ENCODE data around the gene TACC2. TPM values are rescaled to one million over a fixed set of nuclear protein-coding genes. Genes with fewer than 3 reads are reported as not detected.

TACC2 gene
- total RNA-seq, 1 donor from 2014 or later, result not detected

DNA sequence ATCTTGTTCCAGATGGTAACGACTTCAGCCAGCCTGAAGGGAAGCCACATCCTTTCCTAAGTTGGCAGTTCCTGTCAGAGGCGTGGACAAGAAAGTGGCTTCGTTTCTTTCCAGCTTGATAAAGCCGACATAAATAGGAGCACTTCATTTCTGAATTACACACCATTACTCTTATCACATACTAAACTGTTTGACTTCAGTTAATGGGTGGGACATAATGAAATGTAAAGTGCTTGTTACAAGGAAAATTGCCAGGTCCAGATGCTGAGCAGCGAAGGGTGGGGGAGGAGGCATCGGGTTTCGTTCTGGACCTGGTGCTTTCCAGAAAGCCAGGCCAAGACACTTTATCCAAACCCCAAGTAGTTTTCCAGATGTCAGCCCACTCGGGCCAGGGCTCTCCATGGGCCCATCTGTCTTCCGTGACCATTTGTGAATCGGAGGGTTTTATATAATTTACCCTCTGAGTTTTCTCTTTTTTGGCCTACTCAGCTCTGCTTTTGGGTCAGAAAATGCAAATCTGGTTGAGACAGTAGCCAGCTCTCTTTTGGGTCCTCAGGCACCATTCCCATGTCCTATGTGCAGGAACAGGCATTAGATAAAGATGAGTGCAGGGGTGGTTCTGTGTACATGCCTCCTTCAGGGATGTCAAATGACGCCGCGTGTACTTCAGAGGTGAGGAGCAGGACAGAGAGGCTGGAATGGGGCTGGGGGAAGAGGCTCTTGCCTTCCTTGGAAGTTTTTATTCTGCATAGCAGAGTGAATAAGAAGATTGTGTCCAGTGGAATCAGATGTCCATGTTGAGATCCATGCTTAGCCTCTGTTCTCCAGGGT lies 90.2 kb downstream of the TACC2 start:
- Mint-ChIP-seq H3K4me1 (no peaks in the 10 kb centered on the region), H3K36me3 (ENCODE audit: low read depth) (no peaks in the 10 kb centered on the region), H3K9me3 (no peaks in the 10 kb centered on the region), H3K4me3 (no peak overlapping the region), H3K27ac (no peak overlapping the region), H3K27me3 (no peaks in the 10 kb centered on the region)
- TF ChIP-seq, protein P1, sequence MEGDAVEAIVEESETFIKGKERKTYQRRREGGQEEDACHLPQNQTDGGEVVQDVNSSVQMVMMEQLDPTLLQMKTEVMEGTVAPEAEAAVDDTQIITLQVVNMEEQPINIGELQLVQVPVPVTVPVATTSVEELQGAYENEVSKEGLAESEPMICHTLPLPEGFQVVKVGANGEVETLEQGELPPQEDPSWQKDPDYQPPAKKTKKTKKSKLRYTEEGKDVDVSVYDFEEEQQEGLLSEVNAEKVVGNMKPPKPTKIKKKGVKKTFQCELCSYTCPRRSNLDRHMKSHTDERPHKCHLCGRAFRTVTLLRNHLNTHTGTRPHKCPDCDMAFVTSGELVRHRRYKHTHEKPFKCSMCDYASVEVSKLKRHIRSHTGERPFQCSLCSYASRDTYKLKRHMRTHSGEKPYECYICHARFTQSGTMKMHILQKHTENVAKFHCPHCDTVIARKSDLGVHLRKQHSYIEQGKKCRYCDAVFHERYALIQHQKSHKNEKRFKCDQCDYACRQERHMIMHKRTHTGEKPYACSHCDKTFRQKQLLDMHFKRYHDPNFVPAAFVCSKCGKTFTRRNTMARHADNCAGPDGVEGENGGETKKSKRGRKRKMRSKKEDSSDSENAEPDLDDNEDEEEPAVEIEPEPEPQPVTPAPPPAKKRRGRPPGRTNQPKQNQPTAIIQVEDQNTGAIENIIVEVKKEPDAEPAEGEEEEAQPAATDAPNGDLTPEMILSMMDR (IDR thresholded peaks at IDR 0.05), result no peak
- POLR2A ChIA-PET, result no interaction called here
- DNase-seq (no peak), ATAC-seq (ENCODE audit: low read depth) (no peak)
- intact Hi-C loops (cut with micrococcal nuclease), result no loop called here
- CTCF ChIA-PET, result no interaction called here

DNA sequence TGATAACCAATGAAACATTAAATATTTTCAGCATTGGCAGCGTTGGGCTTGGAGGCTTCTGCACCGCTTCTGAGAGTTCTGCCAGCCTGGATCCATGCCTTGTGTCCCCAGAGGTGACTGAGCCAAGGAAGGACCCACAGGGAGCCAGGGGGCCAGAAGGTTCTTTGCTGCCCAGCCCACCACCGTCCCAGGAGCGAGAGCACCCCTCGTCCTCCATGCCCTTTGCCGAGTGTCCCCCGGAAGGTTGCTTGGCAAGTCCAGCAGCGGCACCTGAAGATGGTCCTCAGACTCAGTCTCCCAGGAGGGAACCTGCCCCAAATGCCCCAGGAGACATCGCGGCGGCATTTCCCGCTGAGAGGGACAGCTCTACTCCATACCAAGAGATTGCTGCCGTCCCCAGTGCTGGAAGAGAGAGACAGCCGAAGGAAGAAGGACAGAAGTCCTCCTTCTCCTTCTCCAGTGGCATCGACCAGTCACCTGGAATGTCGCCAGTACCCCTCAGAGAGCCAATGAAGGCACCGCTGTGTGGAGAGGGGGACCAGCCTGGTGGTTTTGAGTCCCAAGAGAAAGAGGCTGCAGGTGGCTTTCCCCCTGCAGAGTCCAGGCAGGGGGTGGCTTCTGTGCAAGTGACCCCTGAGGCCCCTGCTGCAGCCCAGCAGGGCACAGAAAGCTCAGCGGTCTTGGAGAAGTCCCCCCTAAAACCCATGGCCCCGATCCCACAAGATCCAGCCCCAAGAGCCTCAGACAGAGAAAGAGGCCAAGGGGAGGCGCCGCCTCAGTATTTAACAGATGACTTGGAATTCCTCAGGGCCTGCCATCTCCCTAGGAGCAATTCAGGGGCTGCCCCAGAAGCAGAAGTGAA lies 93.9 kb downstream of the TACC2 start:
- no peak for ATAC-seq (ENCODE audit: low read depth)
- ChIA-PET CTCF (no interaction called here), POLR2A (no interaction called here)
- H3K27ac Mint-ChIP-seq, result no peak overlapping the region
- H3K27me3 Mint-ChIP-seq, result no peaks in the 10 kb centered on the region
- intact Hi-C loops (cut with micrococcal nuclease), result no loop called here
- no peak overlapping the region for H3K4me3 Mint-ChIP-seq
- TF ChIP-seq, protein P1 (IDR thresholded peaks at IDR 0.05), result no peak
- no peak for DNase-seq
- H3K36me3 Mint-ChIP-seq (ENCODE audit: low read depth), result no peaks in the 10 kb centered on the region
- H3K9me3 Mint-ChIP-seq, result no peaks in the 10 kb centered on the region
- no peaks in the 10 kb centered on the region for H3K4me1 Mint-ChIP-seq

DNA sequence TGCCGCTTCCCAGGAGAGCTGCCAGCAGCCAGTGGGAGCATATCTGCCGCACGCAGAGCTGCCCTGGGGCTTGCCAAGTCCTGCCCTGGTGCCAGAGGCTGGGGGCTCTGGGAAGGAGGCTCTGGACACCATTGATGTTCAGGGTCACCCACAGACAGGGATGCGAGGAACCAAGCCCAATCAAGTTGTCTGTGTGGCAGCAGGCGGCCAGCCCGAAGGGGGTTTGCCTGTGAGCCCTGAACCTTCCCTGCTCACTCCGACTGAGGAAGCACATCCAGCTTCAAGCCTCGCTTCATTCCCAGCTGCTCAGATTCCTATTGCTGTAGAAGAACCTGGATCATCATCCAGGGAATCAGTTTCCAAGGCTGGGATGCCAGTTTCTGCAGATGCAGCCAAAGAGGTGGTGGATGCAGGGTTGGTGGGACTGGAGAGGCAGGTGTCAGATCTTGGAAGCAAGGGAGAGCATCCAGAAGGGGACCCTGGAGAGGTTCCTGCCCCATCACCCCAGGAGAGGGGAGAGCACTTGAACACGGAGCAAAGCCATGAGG lies 94.6 kb downstream of the TACC2 start:
- POLR2A ChIA-PET, result no interaction called here
- no peak overlapping the region for H3K27ac Mint-ChIP-seq
- TF ChIP-seq, protein P1 (IDR thresholded peaks at IDR 0.05), result no peak
- H3K4me3 Mint-ChIP-seq, result no peak overlapping the region
- no peaks in the 10 kb centered on the region for H3K9me3 Mint-ChIP-seq
- H3K36me3 Mint-ChIP-seq (ENCODE audit: low read depth), result no peaks in the 10 kb centered on the region
- intact Hi-C loops (cut with micrococcal nuclease), result no loop called here
- DNase-seq (no peak), ATAC-seq (ENCODE audit: low read depth) (no peak)
- H3K4me1 Mint-ChIP-seq, result no peaks in the 10 kb centered on the region
- CTCF ChIA-PET, result no interaction called here
- no peaks in the 10 kb centered on the region for H3K27me3 Mint-ChIP-seq

DNA sequence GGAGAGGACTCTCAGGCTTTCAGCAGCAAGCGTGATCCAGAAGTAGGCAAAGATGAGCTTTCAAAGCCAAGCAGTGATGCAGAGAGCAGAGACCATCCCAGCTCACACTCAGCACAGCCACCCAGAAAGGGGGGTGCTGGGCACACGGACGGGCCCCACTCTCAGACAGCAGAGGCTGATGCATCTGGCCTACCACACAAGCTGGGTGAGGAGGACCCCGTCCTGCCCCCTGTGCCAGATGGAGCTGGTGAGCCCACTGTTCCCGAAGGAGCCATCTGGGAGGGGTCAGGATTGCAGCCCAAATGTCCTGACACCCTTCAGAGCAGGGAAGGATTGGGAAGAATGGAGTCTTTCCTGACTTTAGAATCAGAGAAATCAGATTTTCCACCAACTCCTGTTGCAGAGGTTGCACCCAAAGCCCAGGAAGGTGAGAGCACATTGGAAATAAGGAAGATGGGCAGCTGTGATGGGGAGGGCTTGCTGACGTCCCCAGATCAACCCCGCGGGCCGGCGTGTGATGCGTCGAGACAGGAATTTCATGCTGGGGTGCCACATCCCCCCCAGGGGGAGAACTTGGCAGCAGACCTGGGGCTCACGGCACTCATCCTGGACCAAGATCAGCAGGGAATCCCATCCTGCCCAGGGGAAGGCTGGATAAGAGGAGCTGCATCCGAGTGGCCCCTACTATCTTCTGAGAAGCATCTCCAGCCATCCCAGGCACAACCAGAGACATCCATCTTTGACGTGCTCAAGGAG lies 95.5 kb downstream of the TACC2 start:
- intact Hi-C loops (cut with micrococcal nuclease), result no loop called here
- Mint-ChIP-seq H3K4me3 (no peak overlapping the region), H3K4me1 (no peaks in the 10 kb centered on the region), H3K27me3 (no peaks in the 10 kb centered on the region), H3K27ac (no peak overlapping the region), H3K9me3 (no peaks in the 10 kb centered on the region), H3K36me3 (ENCODE audit: low read depth) (no peaks in the 10 kb centered on the region)
- ChIA-PET CTCF (no interaction called here), POLR2A (no interaction called here)
- TF ChIP-seq, protein P1 (IDR thresholded peaks at IDR 0.05), result no peak
- ATAC-seq (ENCODE audit: low read depth) (no peak), DNase-seq (no peak)
